ENCODE measurements around the gene CCDC47. TPM values are rescaled to one million over a fixed set of nuclear protein-coding genes. Genes with fewer than 3 reads are reported as not detected.

The CCDC47 gene
- total and polyA plus RNA-seq, 12 donors, result 32.0 to 153 (median 88.6) TPM

DNA sequence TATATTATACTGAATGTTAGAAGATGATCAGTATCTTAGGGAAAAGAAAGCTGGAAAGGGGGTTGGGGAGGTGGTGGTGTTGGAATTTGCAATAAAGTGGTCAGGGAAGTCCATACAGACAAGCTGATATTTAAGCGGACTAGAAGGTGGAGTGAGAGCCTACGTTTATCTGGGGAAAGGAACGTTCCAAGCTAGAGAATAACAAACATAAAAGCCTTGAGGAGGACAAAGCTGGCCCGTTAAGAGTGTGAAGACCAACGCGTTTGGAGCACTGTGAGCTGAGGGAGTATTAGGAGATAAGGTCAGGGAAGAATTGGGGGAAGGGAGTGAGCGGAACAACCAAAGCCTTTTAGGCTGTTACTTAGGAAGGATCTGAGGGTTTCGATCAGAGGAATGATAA, 2.0 kb upstream of the CCDC47 start:
- Histone ChIP-seq H3K4me1 (peaks cover 0 to 74% (median 60%) of the 10 kb centered on the region in 9 donors), H3K27ac (peak overlapping the region in 5 of 10 donors; percentile 96 to 99 (median 98)), H3K27me3 (no peaks in the 10 kb centered on the region), H3K9me3 (no peaks in the 10 kb centered on the region), H3K4me3 (peak overlapping the region; percentile 67 to 99 (median 92)), H3K36me3 (peaks cover 0 to 50% (median 0%) of the 10 kb centered on the region in 9 donors)
- 17 to 26% methylated on average over 8 of the region's 8 CpGs for WGBS, 2 donors
- no peak for ATAC-seq
- intact Hi-C loops (cut with DNase I), result loop anchor here in 4 of 10 donors (5.0 to 10.0 kb wide), 3 partner anchors 42 to 52 kb away; partner anchors contain the start of genes FTSJ3 (in 3 of the 4) and PSMC5 (in 3 of the 4)
- TF ChIP-seq CTCF (IDR thresholded peaks at IDR 0.05), result no peak
- DNase-seq, result no peak

GRCh38 chr17:63774969-63775265, 1.5 kb upstream of the CCDC47 start:
- H3K36me3 ChIP-seq, result peaks cover 0 to 47% (median 0%) of the 10 kb centered on the region in 9 donors
- ATAC-seq (no peak), DNase-seq (no peak)
- intact Hi-C loops (cut with DNase I), result loop anchor here in 4 of 10 donors (5.0 to 10.0 kb wide), 4 partner anchors 42 to 67 kb away; partner anchors contain the start of genes FTSJ3 (in 3 of the 4), PSMC5 (in 3 of the 4) and SMARCD2 (in 1 of the 4)
- WGBS, 2 donors, result 3 to 7% methylated on average over 4 of the region's 4 CpGs
- peak overlapping the region; percentile 67 to 99 (median 92) for H3K4me3 ChIP-seq
- no peaks in the 10 kb centered on the region for H3K27me3 ChIP-seq
- peaks cover 0 to 74% (median 65%) of the 10 kb centered on the region in 9 donors for H3K4me1 ChIP-seq
- no peak for TF ChIP-seq CTCF (IDR thresholded peaks at IDR 0.05)
- no peaks in the 10 kb centered on the region for H3K9me3 ChIP-seq
- H3K27ac ChIP-seq, result peak overlapping the region in 9 of 10 donors; percentile 95 to 99 (median 96)

GRCh38 chr17:63774141-63774968, 958 bp upstream of the CCDC47 start, which contains the start of gene DDX42:
Gene DDX42, plus strand, starts transcription at chr17:63774170. Its CDS starts 12,880 bp downstream, at chr17:63787050.
- DNase-seq (peak; percentile 90 to 92), ATAC-seq (peak in 7 of 8 donors; percentile 2 to 37 (median 6))
- WGBS, 2 donors, result 0% methylated on average over 62 to 67 of the region's 67 CpGs
- Histone ChIP-seq H3K27me3 (no peaks in the 10 kb centered on the region), H3K4me3 (peak within 1 kb of the TSS; percentile 67 to 99 (median 92)), H3K4me1 (peaks cover 0 to 73% (median 65%) of the 10 kb centered on the region in 9 donors), H3K9me3 (no peaks in the 10 kb centered on the region), H3K36me3 (peaks cover 0 to 47% (median 0%) of the 10 kb centered on the region in 9 donors), H3K27ac (peak within 1 kb of the TSS; percentile 81 to 99 (median 96))
- peak in 5 of 9 donors; percentile 4 to 31 (median 26) for TF ChIP-seq CTCF (IDR thresholded peaks at IDR 0.05)
- intact Hi-C loops (cut with DNase I), result loop anchor here in 3 of 10 donors (5.0 to 10.0 kb wide), 2 partner anchors 50 to 68 kb away; partner anchors contain the start of genes FTSJ3 (in 2 of the 3), PSMC5 (in 2 of the 3) and SMARCD2 (in 1 of the 3)

DNA sequence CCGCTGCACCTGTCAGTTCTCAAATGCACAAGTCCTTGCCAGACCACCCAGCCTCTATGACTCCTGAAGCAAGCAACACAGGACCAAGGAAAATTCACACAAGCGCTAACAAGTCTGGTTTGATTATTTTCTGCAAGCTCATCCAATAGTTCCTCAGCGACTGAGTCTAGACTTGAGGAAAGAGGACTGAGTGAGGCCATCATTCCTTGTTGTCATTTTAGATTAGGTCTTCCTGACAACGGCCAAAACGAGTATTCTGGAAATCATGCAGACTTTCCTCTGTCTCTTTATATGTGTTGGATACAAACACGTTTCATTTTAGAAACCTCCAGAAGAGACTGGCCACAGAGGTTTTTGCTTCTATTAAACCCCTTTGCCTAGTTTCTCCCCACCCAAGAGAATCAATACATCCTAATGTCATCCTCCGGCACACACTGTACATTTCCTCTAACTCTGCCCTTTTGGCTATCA, 561 bp downstream of the CCDC47 start:
- intact Hi-C loops (cut with DNase I), result loop anchor here in 4 of 10 donors (1.0 to 10.0 kb wide), 3 partner anchors 32 to 69 kb away; partner anchors contain the start of genes FTSJ3 (in 2 of the 4), PSMC5 (in 2 of the 4), SMARCD2 (in 1 of the 4) and STRADA (in 1 of the 4)
- 3 to 4% methylated on average over 7 of the region's 7 CpGs for WGBS, 2 donors
- Histone ChIP-seq H3K27me3 (no peaks in the 10 kb centered on the region), H3K4me1 (peaks cover 0 to 74% (median 61%) of the 10 kb centered on the region in 9 donors), H3K9me3 (no peaks in the 10 kb centered on the region), H3K36me3 (peaks cover 0 to 43% (median 0%) of the 10 kb centered on the region in 9 donors), H3K4me3 (peak overlapping the region; percentile 67 to 99 (median 86)), H3K27ac (peak overlapping the region; percentile 81 to 99 (median 96))
- ATAC-seq (no peak), DNase-seq (no peak)
- TF ChIP-seq CTCF (IDR thresholded peaks at IDR 0.05), result no peak
